Tongue (tissue), 2 donors: Measurements from ENCODE around the gene TXNDC17. TPM values are rescaled to one million over a fixed set of nuclear protein-coding genes. Genes with fewer than 3 reads are reported as not detected.
"Not testable (repeated sequence)": the region's sequence is repeated elsewhere in the genome, so short reads cannot be mapped to it uniquely, and the experiment has no call there.

Experiments
- DNase-seq: peaks from one replicate; pipeline ENCODE4 v3.0.0-alpha.2; 2015
- total RNA-seq: library from RNA; depleted of rRNA; stranded (reverse); fragments of >200 nt; gene quantifications from one replicate; pipeline ENCODE4 v1.2.3, GENCODE V29; 2014

Gene TXNDC17
- total RNA-seq, 1 donor from 2014 or later = 36.6 TPM

DNA sequence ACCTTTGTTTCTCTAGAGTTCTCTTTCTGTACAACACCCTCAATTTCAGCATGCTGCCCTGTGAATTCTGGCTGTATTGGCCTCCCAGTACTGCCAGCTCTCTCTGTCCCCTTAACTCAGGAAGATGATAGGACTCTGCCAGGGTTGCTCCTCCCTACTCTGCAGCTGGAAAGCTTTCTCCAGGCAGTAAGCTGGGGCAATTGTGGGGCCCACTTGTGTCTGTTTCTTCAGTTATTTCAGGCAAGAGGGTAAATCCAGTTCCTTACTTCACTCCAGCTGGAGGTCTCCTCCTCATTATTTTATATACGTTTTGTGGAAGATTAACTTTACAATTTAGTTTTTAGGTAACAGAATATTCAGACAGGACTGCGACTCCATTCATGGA, 20.6 kb downstream of the TXNDC17 start:
- no peak for DNase-seq

DNA sequence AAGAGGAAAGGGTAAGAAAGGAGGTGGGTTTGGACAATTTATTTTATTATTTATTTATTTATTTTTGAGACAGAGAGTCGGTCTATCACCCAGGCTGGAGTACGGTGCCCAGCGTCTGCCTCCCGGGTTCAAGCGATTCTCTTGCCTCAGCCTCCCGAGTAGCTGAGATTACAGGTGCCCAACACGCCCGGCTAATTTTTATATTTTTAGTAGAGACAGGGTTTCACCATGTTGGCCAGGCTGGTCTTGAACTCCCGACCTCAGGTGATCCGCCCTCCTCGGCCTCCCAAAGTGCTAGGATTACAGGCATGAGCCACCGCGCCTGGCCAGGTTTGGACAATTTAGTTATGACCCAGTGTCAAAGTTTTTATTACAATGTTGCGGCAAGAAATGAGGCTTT, 22.3 kb downstream of the TXNDC17 start:
- not testable (repeated sequence) for DNase-seq

DNA sequence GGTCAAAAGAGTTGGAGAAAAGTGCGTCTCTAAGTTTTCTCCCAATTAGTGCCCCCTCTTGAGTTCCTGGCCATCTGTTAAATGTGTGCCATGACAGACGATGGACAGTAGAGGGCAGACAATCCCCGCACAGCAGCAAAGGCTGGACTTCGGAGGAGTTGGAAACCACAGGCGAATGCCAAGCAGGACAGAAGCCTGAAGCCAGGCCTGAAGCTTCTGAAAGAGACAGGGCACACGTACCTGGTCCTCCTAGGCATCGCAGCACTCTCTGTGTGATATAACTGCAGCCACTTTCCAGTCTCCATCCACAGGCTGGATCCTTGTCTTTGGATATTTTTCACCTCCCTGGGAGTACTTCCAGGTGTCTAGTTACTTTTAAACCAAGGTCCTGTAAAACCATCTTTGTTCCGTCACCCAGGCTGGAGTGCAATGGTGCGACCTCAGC, 25.2 kb downstream of the TXNDC17 start:
- DNase-seq = peak; percentile 91

DNA sequence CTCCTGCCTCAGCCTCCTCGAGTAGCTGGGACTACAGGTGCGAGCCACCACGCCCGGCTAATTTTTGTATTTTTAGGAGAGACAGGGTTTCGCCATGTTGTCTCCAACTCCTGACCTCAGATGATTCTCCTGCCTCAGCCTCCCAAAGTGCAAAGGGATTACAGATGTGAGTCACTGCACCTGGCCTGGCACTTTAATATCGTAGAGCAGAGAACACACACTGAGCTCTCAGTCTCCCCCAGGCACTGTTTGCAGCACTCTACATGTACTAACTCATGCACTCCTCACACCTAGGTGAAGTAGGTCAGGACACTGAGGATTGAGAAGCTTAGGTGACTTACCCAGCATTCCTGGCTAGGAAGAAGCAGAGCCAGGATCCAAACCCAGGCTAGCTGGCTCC, 25.7 kb downstream of the TXNDC17 start:
- no peak for DNase-seq

DNA sequence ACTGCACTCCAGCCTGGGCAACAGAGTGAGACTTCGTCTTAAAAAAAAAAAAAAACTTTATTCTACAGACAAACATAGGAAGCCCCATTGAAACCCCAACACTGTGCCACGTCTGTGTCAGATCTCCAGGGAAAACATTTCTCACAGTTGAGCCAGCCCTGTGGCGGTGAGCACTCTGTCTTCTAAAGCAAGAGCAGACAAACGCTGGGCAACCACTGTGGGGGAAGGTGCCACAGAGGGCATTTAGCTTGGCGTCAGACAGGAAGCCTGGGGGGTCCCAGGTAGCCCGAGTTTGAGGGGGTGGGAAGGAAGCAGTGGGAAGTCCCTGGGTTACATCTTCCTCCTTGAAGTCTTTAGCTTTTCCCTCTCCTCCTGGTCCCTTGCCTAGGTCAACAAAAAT, 26.7 kb downstream of the TXNDC17 start:
- DNase-seq = no peak

- DNase-seq = no peak
These were observed 27.4 kb downstream of the TXNDC17 start for GRCh38 chr17:6668219-6668618.

DNA sequence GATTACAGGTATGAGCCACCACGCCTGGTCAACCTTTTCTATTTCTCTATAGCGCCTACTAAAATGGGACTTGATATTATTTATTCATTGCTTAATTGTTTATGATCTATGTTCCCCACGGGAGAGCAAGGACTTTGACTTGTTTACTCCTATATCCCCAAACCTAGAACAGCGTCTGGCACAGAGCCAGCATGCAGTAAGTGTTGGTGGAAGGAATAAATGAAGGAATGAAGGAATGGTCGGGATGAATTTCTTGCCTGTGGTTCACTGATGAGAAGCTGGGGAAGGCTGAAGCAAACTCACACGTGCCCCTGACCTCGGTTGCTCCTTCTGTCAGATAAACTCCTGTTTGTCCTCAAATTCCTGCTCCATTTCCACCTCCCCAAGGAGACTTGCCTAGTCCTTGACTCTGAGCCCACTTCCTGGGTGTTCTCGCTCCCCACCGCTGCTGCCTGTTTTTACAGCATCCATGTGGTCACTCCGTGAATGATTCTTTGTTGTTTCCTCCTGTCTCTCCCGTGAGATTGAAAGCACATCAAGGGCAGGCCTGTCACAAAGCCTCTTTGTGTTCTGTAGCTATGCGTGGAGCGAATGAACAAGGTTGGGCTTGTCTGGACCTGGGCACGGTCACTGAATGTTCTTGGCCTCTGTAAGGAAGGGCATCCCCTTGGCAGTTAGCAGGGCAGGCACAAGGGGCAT, 28.0 kb downstream of the TXNDC17 start:
- no peak for DNase-seq

DNA sequence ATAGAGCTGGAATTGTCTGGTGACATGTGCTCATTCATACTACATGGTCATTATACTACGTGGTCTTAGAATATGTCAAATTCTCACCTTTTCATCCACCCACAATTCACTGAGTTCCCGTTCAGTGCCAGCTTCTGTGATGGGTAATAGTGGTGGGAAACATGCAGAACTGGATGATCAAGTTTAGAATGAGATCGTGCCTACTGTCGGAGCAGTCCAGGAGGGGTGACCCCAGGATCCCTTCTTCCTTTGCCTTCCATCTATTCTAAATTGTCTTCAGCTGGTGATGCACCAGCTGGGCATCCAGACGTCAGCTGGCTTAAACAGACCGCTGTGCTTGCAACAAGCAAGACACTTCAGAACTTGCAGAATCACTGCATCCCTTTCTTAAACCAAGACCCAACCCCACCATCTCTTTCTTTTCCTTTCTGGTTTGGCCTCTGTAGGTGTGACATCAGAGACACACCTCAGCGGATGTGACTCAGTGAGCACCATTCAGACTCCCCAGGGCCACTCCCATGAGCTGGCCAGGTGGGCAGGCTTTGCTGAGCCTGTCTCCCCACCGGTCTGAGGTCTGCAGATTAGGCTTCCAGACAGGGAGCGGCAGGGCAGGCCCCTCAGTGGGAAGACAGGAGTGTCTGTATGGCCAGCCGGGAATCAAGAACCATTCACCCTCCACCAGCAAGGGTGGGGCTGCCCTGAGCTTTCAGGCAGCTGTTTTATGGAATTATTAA, 28.8 kb downstream of the TXNDC17 start:
- DNase-seq = no peak

GRCh38 chr17:6670571-6670970, 29.7 kb downstream of the TXNDC17 start:
- no peak for DNase-seq

GRCh38 chr17:6670999-6671398, 30.1 kb downstream of the TXNDC17 start:
- no peak for DNase-seq

DNA sequence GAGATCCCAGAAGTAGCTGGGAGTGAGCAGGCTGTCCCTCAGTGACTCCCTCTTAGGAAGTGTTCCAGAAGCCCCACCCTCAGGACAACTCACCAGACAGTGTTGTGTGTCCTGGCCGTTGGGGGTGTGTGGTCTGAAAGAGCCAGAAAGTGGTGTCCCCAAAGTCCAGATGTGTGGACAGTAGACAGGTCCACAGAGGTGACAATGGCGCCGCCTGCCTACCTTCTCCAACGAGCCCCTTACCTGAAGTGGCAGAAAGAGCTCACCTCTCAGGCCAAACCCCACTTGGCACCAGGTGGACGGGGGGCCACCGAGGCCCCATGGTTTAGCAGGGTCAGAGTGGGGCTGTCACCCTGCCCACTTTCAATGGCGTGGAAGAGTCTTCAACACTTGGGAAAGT, 30.6 kb downstream of the TXNDC17 start:
- no peak for DNase-seq

GRCh38 chr17:6674586-6674985, 33.7 kb downstream of the TXNDC17 start:
- DNase-seq = no peak

DNA sequence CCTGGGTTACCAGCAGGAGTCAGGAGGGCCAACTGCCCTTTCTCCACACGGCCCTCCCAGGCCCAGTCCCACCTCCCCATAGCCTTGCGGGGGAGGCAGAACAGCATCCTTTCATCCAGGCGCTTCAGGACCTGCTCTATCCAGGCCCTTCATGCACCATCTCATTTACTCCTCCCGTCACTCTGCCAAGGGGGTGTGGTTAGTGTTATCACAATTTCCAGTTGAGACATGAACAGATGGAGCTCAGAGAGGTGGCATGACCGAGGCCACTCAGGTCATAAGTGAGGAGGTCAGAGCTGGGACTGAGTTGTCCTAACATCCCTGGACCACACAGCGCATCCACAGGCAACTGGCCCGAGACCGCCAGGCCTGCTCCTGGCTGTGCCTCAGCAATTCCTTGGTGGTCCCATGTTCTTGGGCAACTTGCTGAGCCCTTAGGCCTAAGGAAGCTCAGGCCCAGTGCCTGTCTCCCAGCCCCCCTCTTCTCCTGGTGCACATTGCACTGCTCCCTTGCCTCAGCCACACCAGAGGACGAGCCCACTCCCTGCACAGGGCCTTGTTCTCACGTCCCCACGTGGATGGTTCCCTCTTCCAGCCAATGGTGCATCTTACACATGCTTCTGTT, 34.5 kb downstream of the TXNDC17 start:
- no peak for DNase-seq

- no peak for DNase-seq
These were observed 35.9 kb downstream of the TXNDC17 start for GRCh38 chr17:6676802-6677157.

GRCh38 chr17:6677158-6677831, 36.4 kb downstream of the TXNDC17 start:
- DNase-seq = peak; percentile 58

DNA sequence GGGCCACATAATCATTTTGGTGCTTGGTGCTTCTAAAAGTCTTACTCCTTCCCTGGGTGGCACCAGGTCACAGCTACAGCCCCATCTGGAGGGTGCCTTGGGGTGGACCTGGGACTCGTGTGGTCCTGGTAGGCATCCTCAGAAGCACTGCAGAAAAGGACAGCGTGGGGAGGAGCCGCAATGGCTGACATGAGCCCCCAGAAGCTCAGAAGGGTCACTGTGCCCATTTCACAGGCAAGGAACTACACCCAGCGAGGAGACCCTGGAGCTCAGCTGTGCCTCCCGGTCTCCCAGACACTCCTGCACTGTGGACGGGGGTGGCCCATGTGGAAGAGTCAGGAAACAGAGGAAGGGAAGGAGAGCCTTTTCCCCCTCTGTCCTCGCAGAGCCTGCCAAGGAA, 37.1 kb downstream of the TXNDC17 start:
- DNase-seq = no peak

- no peak for DNase-seq
These were observed 38.4 kb downstream of the TXNDC17 start for GRCh38 chr17:6679241-6679640.

DNA sequence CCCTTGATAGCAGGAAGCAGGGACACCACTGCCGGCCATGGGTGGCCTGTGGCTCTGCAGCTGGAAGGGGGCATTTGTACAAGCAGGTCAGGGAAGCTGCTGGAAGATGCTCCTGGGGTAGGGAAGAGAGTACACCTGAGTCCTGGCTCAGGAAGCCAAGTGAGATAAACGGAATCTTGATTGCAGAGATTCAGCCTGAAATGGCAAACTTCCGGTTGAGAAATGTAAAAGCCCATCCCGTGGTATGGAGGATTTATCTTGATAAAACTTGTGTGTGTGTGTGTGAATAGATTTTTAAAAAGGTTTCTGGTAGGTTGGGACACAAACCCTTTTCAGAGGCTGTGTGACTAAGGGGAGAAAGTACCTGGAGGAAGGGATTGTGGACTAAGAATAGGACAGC, 40.3 kb downstream of the TXNDC17 start:
- DNase-seq = no peak

GRCh38 chr17:6681671-6682070, 40.8 kb downstream of the TXNDC17 start:
- DNase-seq = no peak

DNA sequence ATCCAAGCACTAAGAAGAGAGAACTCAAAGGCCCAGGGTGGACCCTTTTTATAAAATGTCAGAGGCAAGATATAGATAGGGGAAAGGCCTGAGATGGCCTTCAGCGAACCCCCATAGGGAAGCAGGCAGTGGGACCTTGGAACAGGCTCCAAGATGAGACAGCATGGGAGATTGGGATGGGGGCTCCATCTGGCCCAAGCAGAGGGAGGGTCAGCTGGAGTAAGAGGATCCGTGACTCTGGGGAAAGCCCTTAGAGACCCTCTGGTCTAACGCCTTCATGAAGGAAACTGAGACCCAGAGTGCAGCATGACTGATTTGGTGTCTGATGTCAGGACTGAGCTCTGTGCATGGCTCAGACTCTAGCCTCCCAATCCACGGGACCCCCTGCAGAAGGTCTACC, 41.5 kb downstream of the TXNDC17 start:
- DNase-seq = no peak

GRCh38 chr17:6683081-6683684, 42.3 kb downstream of the TXNDC17 start:
- DNase-seq = no peak

- DNase-seq = no peak
These were observed 43.0 kb downstream of the TXNDC17 start for GRCh38 chr17:6683730-6684459.
